Natural killer cell (primary cell): ENCODE results near the gene ZNF518B. TPM values are rescaled to one million over a fixed set of nuclear protein-coding genes. Genes with fewer than 3 reads are reported as not detected.
"Not testable (repeated sequence)": the region's sequence is repeated elsewhere in the genome, so short reads cannot be mapped to it uniquely, and the experiment has no call there.

Source experiments
- ATAC-seq, 3 donors: fragments of 150-1000 bp in 2 of 3; fragments of 200-7000 bp in 1 of 3; cut with Tn5 transposase; 1 replicate in 1 of 3; 2 replicates in 2 of 3; pipeline ENCODE4 v1.10.0; 2021; ENCODE audit warnings: mild to moderate bottlenecking in 2 of 3, moderate library complexity in 2 of 3
- DNase-seq, 2 donors: peaks; one replicate each; pipeline versions ENCODE4 v3.0.0 to v3.0.0-alpha.2; 2013 to 2021; ENCODE audit warnings: mixed read lengths in 1 of 2
- H3K27ac ChIP-seq: one replicate; pipeline ENCODE4 v1.5.1; 2013; ENCODE audit warnings: mild to moderate bottlenecking, low read length
- H3K27me3 ChIP-seq: one replicate; pipeline ENCODE4 v1.6.1; 2013; ENCODE audit warnings: low read length; ENCODE audit not compliant: control insufficient read depth, insufficient read depth
- H3K36me3 ChIP-seq: one replicate; pipeline ENCODE4 v1.6.1; 2013; ENCODE audit warnings: low read length; ENCODE audit not compliant: control insufficient read depth, insufficient read depth
- H3K4me1 ChIP-seq: one replicate; pipeline ENCODE4 v1.6.1; 2013; ENCODE audit warnings: low read length; ENCODE audit not compliant: control insufficient read depth, insufficient read depth
- H3K4me3 ChIP-seq: one replicate; pipeline ENCODE4 v1.5.1; 2013; ENCODE audit warnings: low read length
- H3K9me3 ChIP-seq: one replicate; pipeline ENCODE4 v1.6.1; 2013; ENCODE audit warnings: low read length; ENCODE audit not compliant: control insufficient read depth, insufficient read depth
- H3K27ac Mint-ChIP-seq, 2 donors: one replicate each; pipeline ENCODE4 v1.8.0; 2022; ENCODE audit warnings: mild to moderate bottlenecking in 2 of 2, mixed read lengths in 2 of 2, moderate library complexity in 1 of 2
- H3K27me3 Mint-ChIP-seq, 2 donors: one replicate each; pipeline ENCODE4 v1.8.0; 2022; ENCODE audit warnings: low read depth in 2 of 2, mixed read lengths in 2 of 2
- H3K36me3 Mint-ChIP-seq: one replicate; pipeline ENCODE4 v1.8.0; 2022; ENCODE audit warnings: mixed read lengths
- H3K4me1 Mint-ChIP-seq, 2 donors: one replicate each; pipeline ENCODE4 v1.8.0; 2022; ENCODE audit warnings: mixed read lengths in 2 of 2
- H3K4me3 Mint-ChIP-seq: one replicate; pipeline ENCODE4 v1.8.0; 2022; ENCODE audit warnings: mild to moderate bottlenecking, moderate library complexity, mixed read lengths
- H3K9me3 Mint-ChIP-seq, 2 donors: one replicate each; pipeline ENCODE4 v1.8.0; 2022; ENCODE audit warnings: mixed read lengths in 2 of 2
- whole genome bisulfite sequencing: methylation state at CpG from one replicate; pipeline ENCODE4 v1.1.7; 2013; ENCODE audit warnings: missing lambda C conversion rate; ENCODE audit not compliant: insufficient coverage; 5-methylcytosine and 5-hydroxymethylcytosine counted together
- intact Hi-C: fragments of 100-400 bp; cut with micrococcal nuclease; formaldehyde crosslinking; loops from one replicate; pipeline ENCODE4 v1.14.2; 2022
- total RNA-seq, 4 donors: library from RNA; stranded (reverse); fragments of 120-200 nt in 1 of 4; gene quantifications; one replicate each; pipeline versions ENCODE4 v1.2.3 to v1.2.4, GENCODE V29; 2013 to 2022
- TF ChIP-seq, protein P1 (sequence below): fragments of 200-600 bp; IDR thresholded peaks from one replicate; pipeline ENCODE4 v1.8.0; 2022; ENCODE audit warnings: antibody characterized with exemption

ZNF518B gene
- total RNA-seq, 3 donors from 2014 or later (not counting 1 experiment from before 2014, with no cell fraction given): 14.6 to 19.9 (median 15.2) TPM

DNA sequence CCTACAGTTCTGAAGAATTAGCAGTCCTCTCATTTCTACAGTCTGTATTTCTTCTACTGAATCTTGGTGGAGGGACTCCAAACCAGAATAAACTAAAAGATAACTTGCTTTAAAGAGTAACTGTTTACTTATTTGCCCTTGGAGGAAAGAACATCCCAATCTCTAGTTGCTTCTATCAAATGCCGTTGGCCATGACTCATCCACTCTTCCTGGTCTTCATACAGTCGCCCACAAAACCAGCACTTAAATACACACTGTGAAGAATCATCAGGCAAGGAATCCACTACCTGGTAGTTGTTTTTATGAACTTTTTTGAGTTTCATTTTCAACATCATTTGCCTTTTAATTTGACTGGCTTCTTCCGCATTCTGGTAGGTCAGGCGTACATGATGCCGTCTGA, 14.2 kb downstream of the ZNF518B start:
- DNase-seq (no peak), ATAC-seq (no peak)
- Histone ChIP-seq H3K9me3 (peaks cover 38% of the 10 kb centered on the region), H3K27ac (no peak overlapping the region), H3K36me3 (peaks cover 13% of the 10 kb centered on the region), H3K4me3 (no peak overlapping the region), H3K27me3 (no peaks in the 10 kb centered on the region), H3K4me1 (no peaks in the 10 kb centered on the region)
- no peak overlapping the region for H3K4me3 Mint-ChIP-seq
- peaks cover 0 to 5% of the 10 kb centered on the region in 2 donors for H3K4me1 Mint-ChIP-seq
- peaks cover 20 to 32% of the 10 kb centered on the region in 2 donors for H3K9me3 Mint-ChIP-seq
- WGBS: 98% methylated on average over 5 of the region's 5 CpGs
- peaks cover 62% of the 10 kb centered on the region for H3K36me3 Mint-ChIP-seq
- H3K27me3 Mint-ChIP-seq: no peaks in the 10 kb centered on the region
- TF ChIP-seq, protein P1, sequence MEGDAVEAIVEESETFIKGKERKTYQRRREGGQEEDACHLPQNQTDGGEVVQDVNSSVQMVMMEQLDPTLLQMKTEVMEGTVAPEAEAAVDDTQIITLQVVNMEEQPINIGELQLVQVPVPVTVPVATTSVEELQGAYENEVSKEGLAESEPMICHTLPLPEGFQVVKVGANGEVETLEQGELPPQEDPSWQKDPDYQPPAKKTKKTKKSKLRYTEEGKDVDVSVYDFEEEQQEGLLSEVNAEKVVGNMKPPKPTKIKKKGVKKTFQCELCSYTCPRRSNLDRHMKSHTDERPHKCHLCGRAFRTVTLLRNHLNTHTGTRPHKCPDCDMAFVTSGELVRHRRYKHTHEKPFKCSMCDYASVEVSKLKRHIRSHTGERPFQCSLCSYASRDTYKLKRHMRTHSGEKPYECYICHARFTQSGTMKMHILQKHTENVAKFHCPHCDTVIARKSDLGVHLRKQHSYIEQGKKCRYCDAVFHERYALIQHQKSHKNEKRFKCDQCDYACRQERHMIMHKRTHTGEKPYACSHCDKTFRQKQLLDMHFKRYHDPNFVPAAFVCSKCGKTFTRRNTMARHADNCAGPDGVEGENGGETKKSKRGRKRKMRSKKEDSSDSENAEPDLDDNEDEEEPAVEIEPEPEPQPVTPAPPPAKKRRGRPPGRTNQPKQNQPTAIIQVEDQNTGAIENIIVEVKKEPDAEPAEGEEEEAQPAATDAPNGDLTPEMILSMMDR: no peak
- H3K27ac Mint-ChIP-seq: no peak overlapping the region
- intact Hi-C loops: no loop called here

- no peak overlapping the region for H3K4me3 ChIP-seq
- no peaks in the 10 kb centered on the region for H3K4me1 ChIP-seq
- WGBS: over 99% methylated on average over 4 of the region's 4 CpGs
- Mint-ChIP-seq H3K27ac (no peak overlapping the region), H3K4me1 (no peaks in the 10 kb centered on the region), H3K27me3 (no peaks in the 10 kb centered on the region), H3K36me3 (peaks cover 51% of the 10 kb centered on the region), H3K9me3 (peaks cover 16 to 23% of the 10 kb centered on the region in 2 donors), H3K4me3 (no peak overlapping the region)
- TF ChIP-seq, protein P1: no peak
- ATAC-seq: no peak
- H3K27ac ChIP-seq: no peak overlapping the region
- peaks cover 33% of the 10 kb centered on the region for H3K9me3 ChIP-seq
- DNase-seq: no peak
- no peaks in the 10 kb centered on the region for H3K27me3 ChIP-seq
- peaks cover 13% of the 10 kb centered on the region for H3K36me3 ChIP-seq
- intact Hi-C loops: no loop called here
Measured at GRCh38 chr4:10441512-10441911, 15.7 kb downstream of the ZNF518B start.

GRCh38 chr4:10438924-10439323, 18.3 kb downstream of the ZNF518B start:
- 80% methylated on average over 1 of the region's 1 CpG for WGBS
- no peaks in the 10 kb centered on the region for H3K36me3 ChIP-seq
- peaks cover 25% of the 10 kb centered on the region for H3K36me3 Mint-ChIP-seq
- H3K27me3 ChIP-seq: no peaks in the 10 kb centered on the region
- H3K27ac Mint-ChIP-seq: no peak overlapping the region
- no peaks in the 10 kb centered on the region for H3K27me3 Mint-ChIP-seq
- no peak overlapping the region for H3K27ac ChIP-seq
- TF ChIP-seq, protein P1: no peak
- H3K9me3 Mint-ChIP-seq: peaks cover 12 to 19% of the 10 kb centered on the region in 2 donors
- DNase-seq (no peak), ATAC-seq (no peak)
- H3K4me3 ChIP-seq: no peak overlapping the region
- no peaks in the 10 kb centered on the region for H3K4me1 Mint-ChIP-seq
- no peak overlapping the region for H3K4me3 Mint-ChIP-seq
- intact Hi-C loops: no loop called here
- H3K4me1 ChIP-seq: no peaks in the 10 kb centered on the region
- H3K9me3 ChIP-seq: peaks cover 18% of the 10 kb centered on the region

DNA sequence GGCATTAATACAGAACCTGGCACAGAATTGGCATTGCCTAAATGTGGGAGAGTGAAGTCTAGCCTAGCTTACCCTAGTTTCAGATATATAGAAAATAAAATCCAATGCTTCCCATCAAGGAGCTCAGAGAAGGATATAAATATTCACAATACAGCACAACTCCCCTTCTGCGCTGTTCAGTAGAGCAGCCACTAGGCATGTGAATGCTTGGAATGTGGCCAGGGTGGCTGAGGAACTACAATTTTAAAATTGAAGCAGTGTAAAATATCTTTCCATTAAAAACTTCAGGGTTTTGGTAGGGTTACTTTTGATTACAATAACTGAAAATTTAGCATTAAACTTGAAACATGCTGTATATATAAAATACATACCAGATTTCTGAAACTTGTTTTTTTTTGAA, 19.5 kb downstream of the ZNF518B start:
- no CpG with 5 or more reads among the region's 1 CpG for WGBS
- Mint-ChIP-seq H3K27me3 (no peaks in the 10 kb centered on the region), H3K4me1 (no peaks in the 10 kb centered on the region), H3K36me3 (peaks cover 15% of the 10 kb centered on the region), H3K27ac (no peak overlapping the region), H3K9me3 (peaks cover 10 to 13% of the 10 kb centered on the region in 2 donors), H3K4me3 (no peak overlapping the region)
- TF ChIP-seq, protein P1: no peak
- intact Hi-C loops: no loop called here
- Histone ChIP-seq H3K4me1 (no peaks in the 10 kb centered on the region), H3K27ac (no peak overlapping the region), H3K9me3 (peaks cover 8% of the 10 kb centered on the region), H3K27me3 (no peaks in the 10 kb centered on the region), H3K4me3 (no peak overlapping the region), H3K36me3 (no peaks in the 10 kb centered on the region)
- DNase-seq: no peak
- ATAC-seq: no peak

- ATAC-seq, H3K27ac ChIP-seq, H3K4me3 Mint-ChIP-seq, H3K36me3 Mint-ChIP-seq, H3K9me3 ChIP-seq, H3K4me1 ChIP-seq, H3K27me3 ChIP-seq, H3K27ac Mint-ChIP-seq, H3K36me3 ChIP-seq, intact Hi-C loops, H3K9me3 Mint-ChIP-seq, H3K4me3 ChIP-seq, DNase-seq, H3K4me1 Mint-ChIP-seq: not testable (repeated sequence)
- peaks cover 0 to 13% of the 10 kb centered on the region in 2 donors for H3K27me3 Mint-ChIP-seq
- 84% methylated on average over 8 of the region's 8 CpGs for WGBS
Measured at GRCh38 chr4:10427680-10428079, 29.5 kb downstream of the ZNF518B start.
